Left ventricle myocardium inferior (tissue), 1 donor: Measurements from ENCODE around the gene KTN1. TPM values are rescaled to one million over a fixed set of nuclear protein-coding genes. Genes with fewer than 3 reads are reported as not detected.

ENCODE experiments used
- DNase-seq: peaks from one replicate; pipeline ENCODE4 v3.0.0-alpha.2; 2020
- H3K27ac ChIP-seq: fragments of 200-600 bp; replicated peaks from 2 replicates; pipeline ENCODE4 v1.8.0; 2021
- H3K27me3 ChIP-seq: fragments of 200-600 bp; 2 replicates; pipeline ENCODE4 v1.8.0; 2021; ENCODE audit warnings: low read depth
- H3K36me3 ChIP-seq: fragments of 200-600 bp; 2 replicates; pipeline ENCODE4 v1.8.0; 2021
- H3K4me1 ChIP-seq: fragments of 200-600 bp; 2 replicates; pipeline ENCODE4 v1.8.0; 2021
- H3K4me3 ChIP-seq: fragments of 200-600 bp; 2 replicates; pipeline ENCODE4 v1.8.0; 2021; ENCODE audit warnings: mild to moderate bottlenecking, moderate library complexity
- H3K9me3 ChIP-seq: fragments of 200-600 bp; replicated peaks from 2 replicates; pipeline ENCODE4 v1.8.0; 2021
- intact Hi-C: fragments of 100-400 bp; cut with micrococcal nuclease; formaldehyde crosslinking; loops from one replicate; pipeline ENCODE4 v1.11.0; 2022
- total RNA-seq: library from RNA; stranded (reverse); fragmentation: NEBNext Ultra II Directional; extraction: Animal tissue kit (Norgen Biotek cat#: 25700); gene quantifications from one replicate; pipeline ENCODE4 v1.2.1, GENCODE V29; 2021
- TF ChIP-seq, protein P1 (sequence below): fragments of 200-600 bp; IDR thresholded peaks from 2 replicates; pipeline ENCODE4 v1.8.0; 2021; ENCODE audit warnings: antibody characterized with exemption, mild to moderate bottlenecking, borderline replicate concordance
- donor health status: DM: no; HTN: yes; CAD: no; lungs with severe emphysema.

Gene KTN1
- total RNA-seq, 1 donor from 2014 or later = 294 TPM

DNA sequence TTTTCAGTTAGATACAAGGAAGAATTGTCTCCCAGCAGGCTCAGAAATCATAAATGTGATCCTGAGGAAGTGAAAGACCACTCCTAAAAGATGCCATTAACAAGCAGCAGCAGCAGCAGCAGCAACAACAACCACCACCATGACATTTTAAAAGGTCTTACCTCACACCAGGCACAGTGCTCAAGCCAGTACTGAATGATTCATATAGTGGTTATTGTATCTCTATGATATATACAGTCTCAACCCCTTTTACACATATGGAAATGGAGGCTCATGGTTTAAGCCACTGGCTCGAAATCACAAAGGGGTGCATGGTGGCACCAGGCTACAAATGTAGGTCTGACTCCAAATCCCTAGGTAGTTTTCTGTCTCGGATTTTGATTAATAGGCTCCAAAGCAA is 126.9 kb downstream of the KTN1 start:
- Histone ChIP-seq H3K36me3 (no peaks in the 10 kb centered on the region), H3K9me3 (no peaks in the 10 kb centered on the region), H3K4me3 (no peak overlapping the region), H3K27ac (no peak overlapping the region), H3K4me1 (peaks cover 8% of the 10 kb centered on the region), H3K27me3 (no peaks in the 10 kb centered on the region)
- DNase-seq = no peak
- TF ChIP-seq, protein P1, sequence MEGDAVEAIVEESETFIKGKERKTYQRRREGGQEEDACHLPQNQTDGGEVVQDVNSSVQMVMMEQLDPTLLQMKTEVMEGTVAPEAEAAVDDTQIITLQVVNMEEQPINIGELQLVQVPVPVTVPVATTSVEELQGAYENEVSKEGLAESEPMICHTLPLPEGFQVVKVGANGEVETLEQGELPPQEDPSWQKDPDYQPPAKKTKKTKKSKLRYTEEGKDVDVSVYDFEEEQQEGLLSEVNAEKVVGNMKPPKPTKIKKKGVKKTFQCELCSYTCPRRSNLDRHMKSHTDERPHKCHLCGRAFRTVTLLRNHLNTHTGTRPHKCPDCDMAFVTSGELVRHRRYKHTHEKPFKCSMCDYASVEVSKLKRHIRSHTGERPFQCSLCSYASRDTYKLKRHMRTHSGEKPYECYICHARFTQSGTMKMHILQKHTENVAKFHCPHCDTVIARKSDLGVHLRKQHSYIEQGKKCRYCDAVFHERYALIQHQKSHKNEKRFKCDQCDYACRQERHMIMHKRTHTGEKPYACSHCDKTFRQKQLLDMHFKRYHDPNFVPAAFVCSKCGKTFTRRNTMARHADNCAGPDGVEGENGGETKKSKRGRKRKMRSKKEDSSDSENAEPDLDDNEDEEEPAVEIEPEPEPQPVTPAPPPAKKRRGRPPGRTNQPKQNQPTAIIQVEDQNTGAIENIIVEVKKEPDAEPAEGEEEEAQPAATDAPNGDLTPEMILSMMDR = no peak
- intact Hi-C loops = loop anchor here (10.0 kb wide), 1 partner anchor 768 kb away; no protein-coding TSS in a partner anchor

DNA sequence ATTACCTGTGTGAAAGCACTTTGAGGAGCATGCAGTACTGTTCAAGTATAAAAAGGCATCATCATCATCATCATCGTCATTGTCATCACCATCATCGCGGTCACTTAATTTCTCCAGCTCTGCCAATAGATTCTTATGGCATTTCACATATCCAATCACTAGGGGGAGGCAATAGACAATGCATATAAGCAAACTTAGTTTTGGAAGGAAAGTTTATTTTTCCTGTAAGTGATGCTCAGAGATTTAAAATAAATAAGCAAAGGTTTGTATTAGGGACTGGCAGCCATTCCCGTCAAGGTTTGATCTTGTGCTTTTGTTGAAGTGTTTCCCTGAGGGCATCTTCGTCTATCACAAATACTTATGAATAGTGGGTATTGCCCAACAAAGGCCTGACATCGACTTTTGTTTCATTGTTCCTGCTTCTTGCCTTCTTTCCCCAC is 127.4 kb downstream of the KTN1 start:
- Histone ChIP-seq H3K27me3 (no peaks in the 10 kb centered on the region), H3K4me1 (peaks cover 8% of the 10 kb centered on the region), H3K36me3 (no peaks in the 10 kb centered on the region), H3K4me3 (no peak overlapping the region), H3K27ac (no peak overlapping the region), H3K9me3 (no peaks in the 10 kb centered on the region)
- intact Hi-C loops = loop anchor here (10.0 kb wide), 1 partner anchor 767 kb away; no protein-coding TSS in a partner anchor
- TF ChIP-seq, protein P1 = peak; percentile 69
- no peak for DNase-seq

GRCh38 chr14:55710506-55711041 is 130.6 kb downstream of the KTN1 start:
- TF ChIP-seq, protein P1 = no peak
- no peak overlapping the region for H3K4me3 ChIP-seq
- H3K27me3 ChIP-seq = no peaks in the 10 kb centered on the region
- peaks cover 8% of the 10 kb centered on the region for H3K4me1 ChIP-seq
- H3K9me3 ChIP-seq = no peaks in the 10 kb centered on the region
- no peaks in the 10 kb centered on the region for H3K36me3 ChIP-seq
- H3K27ac ChIP-seq = no peak overlapping the region
- intact Hi-C loops = no loop called here
- no peak for DNase-seq

DNA sequence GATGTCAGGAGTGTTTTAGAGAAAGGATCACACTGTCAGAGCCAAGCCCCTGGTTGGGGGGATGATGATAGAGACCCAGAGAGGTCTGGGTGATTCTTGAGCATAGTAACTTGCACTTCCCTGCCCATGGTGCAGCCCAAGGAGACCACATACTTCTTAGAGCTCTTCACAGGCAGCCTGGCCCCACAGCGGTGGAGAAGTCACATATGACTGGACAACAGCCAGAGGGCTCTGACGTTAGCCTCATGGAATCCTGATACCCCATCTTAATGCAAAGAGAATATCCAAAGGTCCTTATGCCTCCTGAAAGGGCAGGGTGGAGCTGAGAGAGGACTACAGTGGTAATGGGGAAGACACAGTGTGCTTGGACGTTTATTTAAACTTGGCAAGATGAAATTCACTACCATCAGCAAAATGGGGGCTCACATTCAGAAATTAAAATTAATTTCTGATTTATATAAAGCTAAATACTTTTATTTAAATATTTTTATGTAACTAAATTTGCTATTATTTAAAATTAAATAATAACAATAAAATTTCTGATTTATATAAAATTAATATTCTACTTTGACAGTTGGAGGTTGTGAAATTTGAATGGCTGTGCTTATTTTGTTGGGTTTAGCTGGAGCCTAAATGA is 131.3 kb downstream of the KTN1 start:
- Histone ChIP-seq H3K36me3 (no peaks in the 10 kb centered on the region), H3K27ac (no peak overlapping the region), H3K9me3 (no peaks in the 10 kb centered on the region), H3K4me1 (peaks cover 9% of the 10 kb centered on the region), H3K27me3 (no peaks in the 10 kb centered on the region), H3K4me3 (no peak overlapping the region)
- intact Hi-C loops = no loop called here
- DNase-seq = no peak
- TF ChIP-seq, protein P1 = no peak

DNA sequence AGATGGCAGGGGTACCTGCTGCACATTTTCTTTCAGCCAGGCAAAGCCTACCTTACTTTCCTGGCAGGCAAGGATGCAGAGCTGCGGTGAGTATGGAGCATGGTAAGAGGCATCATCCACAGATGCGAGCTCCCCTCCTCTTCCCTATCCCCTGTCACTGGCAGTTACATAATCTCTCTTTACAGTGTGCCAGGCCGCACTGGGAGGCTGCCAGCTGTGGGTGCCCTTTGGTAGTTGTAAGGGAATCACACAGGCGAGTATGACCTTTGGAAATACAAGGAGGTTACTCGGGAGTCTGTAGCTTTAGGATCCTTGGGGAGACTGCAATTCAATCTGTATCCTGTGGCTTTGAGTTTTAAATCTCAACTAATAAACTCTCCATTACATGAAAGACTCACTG is 132.5 kb downstream of the KTN1 start:
- intact Hi-C loops = no loop called here
- H3K27me3 ChIP-seq = no peaks in the 10 kb centered on the region
- TF ChIP-seq, protein P1 = no peak
- DNase-seq = peak; percentile 64
- peaks cover 13% of the 10 kb centered on the region for H3K4me1 ChIP-seq
- no peaks in the 10 kb centered on the region for H3K9me3 ChIP-seq
- H3K27ac ChIP-seq = no peak overlapping the region
- H3K4me3 ChIP-seq = no peak overlapping the region
- H3K36me3 ChIP-seq = no peaks in the 10 kb centered on the region
